T follicular helper cell (primary cell): Measurements from ENCODE around the gene SIGLEC6.

ENCODE experiments used
- DNase-seq: peaks from one replicate; pipeline ENCODE4 v3.0.0-alpha.2; 2020; ENCODE audit warnings: low read depth

Gene SIGLEC6

GRCh38 chr19:51548891-51549305 is 17.4 kb upstream of the SIGLEC6 start:
- DNase-seq: no peak

DNA sequence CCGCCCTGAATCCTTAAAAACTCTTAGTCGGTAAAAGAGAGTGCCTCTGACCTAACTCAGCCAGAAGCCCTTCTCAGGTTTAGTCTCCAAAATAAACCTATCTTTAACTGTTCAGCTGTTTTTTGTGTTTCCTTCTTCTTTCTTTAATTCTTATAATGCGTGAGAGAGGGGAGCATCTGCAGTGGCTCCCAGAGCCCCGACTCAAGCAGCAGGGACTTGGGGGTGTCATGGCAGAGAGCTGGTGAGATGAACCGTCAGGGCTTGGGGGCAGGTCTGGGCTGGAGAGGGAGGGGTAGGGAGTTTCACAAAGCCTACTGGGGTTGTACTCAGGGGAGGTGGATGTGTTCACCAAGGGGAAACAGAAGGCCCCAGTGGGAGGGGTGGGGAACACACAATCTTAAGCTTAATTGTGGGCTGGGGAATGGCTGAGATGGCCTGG is 16.8 kb upstream of the SIGLEC6 start:
- DNase-seq: no peak

- no peak for DNase-seq
Measured at GRCh38 chr19:51547397-51548212, 16.1 kb upstream of the SIGLEC6 start.

- DNase-seq: no peak
Measured at GRCh38 chr19:51546650-51547396, 15.4 kb upstream of the SIGLEC6 start.

- DNase-seq: no peak
Measured at GRCh38 chr19:51546107-51546649, 14.7 kb upstream of the SIGLEC6 start.

DNA sequence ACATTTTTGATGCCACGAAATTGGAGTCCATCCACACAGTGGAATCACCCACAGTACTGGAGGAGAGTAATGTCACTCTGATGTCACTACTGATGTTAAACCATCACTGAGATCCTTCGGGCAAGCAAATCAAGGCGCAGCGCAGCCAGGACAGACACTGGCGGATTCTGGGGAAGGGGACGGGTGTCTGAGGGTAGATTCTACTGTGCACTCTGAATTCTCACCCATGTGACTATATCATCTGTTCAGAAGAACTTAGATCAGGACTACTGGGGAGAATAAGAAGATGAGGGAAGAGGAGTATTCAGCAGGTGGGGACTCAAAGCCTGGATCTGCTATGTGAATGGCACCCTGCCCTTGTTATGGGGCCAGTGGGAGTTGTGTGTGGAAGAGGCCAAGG is 12.6 kb upstream of the SIGLEC6 start:
- DNase-seq: no peak

- no peak for DNase-seq
Measured at GRCh38 chr19:51542699-51543098, 11.2 kb upstream of the SIGLEC6 start.

DNA sequence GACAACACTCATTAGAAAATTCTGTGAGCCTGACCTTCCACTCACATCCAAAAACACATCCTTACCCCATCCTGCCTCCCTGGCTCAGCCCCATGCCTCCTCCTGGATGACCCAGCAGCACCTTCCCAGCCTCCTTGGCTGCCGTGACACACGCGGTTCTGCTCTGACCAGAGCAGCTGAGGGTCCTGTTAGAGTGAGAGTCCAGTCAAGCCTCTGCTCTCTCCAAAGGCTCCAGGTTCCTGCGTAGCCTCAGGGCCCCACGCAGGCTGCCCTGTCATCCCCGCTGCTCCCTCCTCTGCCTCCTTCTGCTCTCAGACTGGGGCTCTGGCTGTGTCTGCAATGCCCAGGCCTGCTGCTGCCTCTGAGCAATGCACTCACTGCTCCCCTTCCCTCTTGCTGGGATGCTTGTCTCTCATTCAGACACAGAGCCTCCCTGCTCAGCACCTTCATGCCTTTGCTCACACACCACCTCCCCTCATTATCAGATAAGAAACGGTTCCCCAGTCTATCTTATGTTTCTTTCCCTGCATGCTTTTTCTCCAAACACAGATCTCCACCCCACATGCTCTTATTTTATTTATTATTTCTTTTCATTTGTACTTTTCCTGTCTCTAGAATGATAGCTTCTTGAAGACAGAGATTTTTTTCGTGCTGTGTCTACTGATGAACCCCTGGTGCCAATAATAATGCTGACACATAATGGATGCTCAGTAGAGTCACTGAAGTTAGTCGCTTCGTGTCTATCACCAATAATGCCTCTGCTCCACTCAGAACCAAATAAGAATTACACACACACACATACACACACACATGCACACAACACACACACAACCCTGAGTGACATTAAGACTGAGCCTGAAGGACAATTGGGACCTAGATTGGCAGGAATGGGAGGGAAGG is 10.2 kb upstream of the SIGLEC6 start:
- no peak for DNase-seq

- no peak for DNase-seq
Measured at GRCh38 chr19:51539821-51540366, 8.4 kb upstream of the SIGLEC6 start.

DNA sequence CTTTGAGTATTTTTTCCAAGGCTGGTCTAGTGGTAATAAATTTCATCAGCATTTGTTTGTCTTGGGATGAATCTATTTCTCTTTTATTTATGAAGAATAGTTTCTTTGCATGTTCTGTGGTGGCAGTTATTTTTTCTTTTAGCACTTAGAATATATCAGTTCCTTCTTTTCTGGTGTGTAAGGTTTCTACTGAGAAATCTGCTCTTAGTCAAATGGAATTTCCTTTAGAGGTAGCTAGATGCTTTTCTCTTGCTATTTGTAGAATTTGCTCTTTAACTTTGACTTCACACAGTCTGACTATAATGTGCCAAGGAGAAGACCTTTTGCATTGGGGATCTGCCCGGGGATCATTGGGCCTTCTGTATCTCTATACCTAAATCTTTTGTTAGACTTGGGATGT is 4.1 kb upstream of the SIGLEC6 start:
- DNase-seq: no peak

GRCh38 chr19:51530616-51531015 is 854 bp downstream of the SIGLEC6 start:
- no peak for DNase-seq

DNA sequence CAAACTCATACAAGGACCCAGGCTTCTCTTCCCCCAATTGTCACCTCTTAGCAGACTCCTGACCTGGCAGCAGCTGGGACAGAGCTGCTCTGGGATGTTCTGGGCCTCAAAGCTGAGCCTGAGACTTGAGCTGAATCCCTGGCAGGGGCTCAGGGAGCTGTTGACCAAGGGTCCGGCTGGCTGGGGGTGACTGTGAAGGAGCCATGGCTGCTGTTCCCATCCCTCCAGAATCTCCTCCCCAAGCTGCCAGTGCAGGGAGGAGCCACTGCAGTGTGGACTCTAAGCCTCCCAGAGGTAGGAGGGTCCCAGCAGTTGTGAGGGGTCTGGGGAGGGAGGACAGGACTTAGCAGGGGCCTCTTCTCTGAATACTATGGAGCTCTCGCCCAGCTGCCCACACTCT is 2.2 kb downstream of the SIGLEC6 start:
- no peak for DNase-seq

GRCh38 chr19:51525651-51526050 is 5.8 kb downstream of the SIGLEC6 start:
- DNase-seq: no peak

DNA sequence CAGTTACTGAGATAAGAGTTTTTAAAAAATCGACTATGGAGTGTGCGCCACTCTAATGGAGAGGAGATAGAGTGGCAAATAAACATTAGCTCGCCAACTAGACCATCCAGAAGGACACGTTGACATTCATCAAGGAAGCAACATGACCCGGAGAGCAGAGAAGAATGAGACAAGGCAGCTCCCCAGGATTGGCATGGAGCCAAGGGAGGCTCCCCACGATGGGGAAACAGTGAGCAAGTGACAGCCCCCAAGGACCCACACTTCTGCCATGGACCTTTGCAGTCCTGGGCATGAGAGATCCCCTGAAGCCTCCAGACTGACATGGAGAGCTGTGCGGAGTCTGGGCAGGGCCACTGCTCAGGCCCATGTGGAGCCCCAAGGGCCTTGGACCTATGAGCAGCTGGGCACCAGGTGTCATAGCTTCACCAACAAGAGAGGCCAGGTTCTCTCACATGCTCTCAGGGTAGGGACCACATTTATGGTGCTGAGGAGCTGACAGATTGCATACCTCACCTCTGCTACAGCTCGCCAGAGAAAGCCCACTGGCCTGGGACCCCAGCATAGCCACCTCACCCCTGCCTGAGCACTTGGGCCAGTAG is 6.7 kb downstream of the SIGLEC6 start:
- no peak for DNase-seq

- DNase-seq: no peak
Measured at GRCh38 chr19:51521781-51522180, 9.7 kb downstream of the SIGLEC6 start.

- no peak for DNase-seq
Measured at GRCh38 chr19:51521357-51521756, 10.1 kb downstream of the SIGLEC6 start.

GRCh38 chr19:51520728-51521127 is 10.7 kb downstream of the SIGLEC6 start:
- no peak for DNase-seq

- no peak for DNase-seq
Measured at GRCh38 chr19:51514866-51515481, 16.5 kb downstream of the SIGLEC6 start.

DNA sequence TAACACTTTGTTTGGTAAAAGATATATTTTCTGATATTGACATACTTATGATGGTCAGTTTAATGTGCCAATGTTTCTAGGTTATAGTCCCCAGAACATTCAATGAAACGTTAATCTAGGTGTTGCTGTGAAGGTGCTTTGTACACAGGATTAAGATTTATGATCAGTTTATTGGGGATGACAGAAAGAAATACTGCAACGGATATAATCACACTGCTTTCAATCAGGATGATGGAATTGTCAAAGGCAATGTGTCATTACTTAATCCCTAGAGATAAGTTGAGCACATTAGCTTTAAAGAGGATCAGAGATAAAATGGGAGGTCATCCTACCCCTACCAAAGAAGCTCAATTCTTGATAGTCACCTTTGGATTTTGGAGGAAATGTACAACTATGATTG is 17.5 kb downstream of the SIGLEC6 start:
- no peak for DNase-seq

DNA sequence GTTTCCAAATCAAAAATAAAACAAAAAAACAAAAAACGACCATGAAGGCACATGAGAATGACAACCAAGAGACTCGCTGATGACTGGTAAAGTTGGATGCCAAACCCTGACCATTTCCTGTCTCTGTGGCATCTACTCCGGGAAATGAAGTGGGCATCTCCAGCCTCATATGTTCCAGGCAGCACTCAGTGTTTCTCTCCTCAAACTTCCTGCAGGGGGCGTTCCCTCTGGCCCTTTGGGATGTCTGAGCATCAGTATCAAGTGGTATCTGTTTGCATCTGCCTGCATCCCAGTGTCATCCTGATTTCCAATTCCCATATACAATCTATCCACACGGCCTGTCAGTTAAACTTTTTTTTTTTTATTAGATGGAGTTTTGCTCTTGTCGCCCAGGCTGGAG is 20.1 kb downstream of the SIGLEC6 start:
- no peak for DNase-seq
